Esophagus muscularis mucosa (tissue), 4 donors: ENCODE results near the gene CCDC3. TPM values are rescaled to one million over a fixed set of nuclear protein-coding genes. Genes with fewer than 3 reads are reported as not detected.

Experiments used
- DNase-seq: peaks from one replicate; pipeline ENCODE4 v3.0.0-alpha.2; 2017; ENCODE audit errors: extremely low spot score
- H3K27ac ChIP-seq, 4 donors: fragments of 200-600 bp; sonication (generic); replicated peaks in 1 of 4; 1 replicate in 3 of 4; 2 replicates in 1 of 4; pipeline ENCODE4 v1.5.1; 2016 to 2019; ENCODE audit warnings: mild to moderate bottlenecking in 1 of 4
- H3K27me3 ChIP-seq, 4 donors: fragments of 200-600 bp; sonication (generic); one replicate each; pipeline versions ENCODE4 v1.5.1 to v1.6.0; 2016 to 2019
- H3K36me3 ChIP-seq, 4 donors: fragments of 200-600 bp; sonication (generic); one replicate each; pipeline ENCODE4 v1.5.1; 2016 to 2019
- H3K4me1 ChIP-seq, 4 donors: fragments of 200-600 bp; sonication (generic); one replicate each; pipeline ENCODE4 v1.5.1; 2016 to 2019
- H3K4me3 ChIP-seq, 4 donors: fragments of 200-600 bp; sonication (generic); 1 replicate in 2 of 4; 2 replicates in 2 of 4; pipeline ENCODE4 v1.5.1; 2016 to 2019; ENCODE audit warnings: mild to moderate bottlenecking in 4 of 4, moderate library complexity in 1 of 4
- H3K9me3 ChIP-seq, 4 donors: fragments of 200-600 bp; sonication (generic); 1 replicate in 3 of 4; 2 replicates in 1 of 4; pipeline ENCODE4 v1.5.1; 2016 to 2019
- CTCF ChIP-seq, 3 experiments: fragments of 200-600 bp in 2 of 3; fragments of 450-650 bp in 1 of 3; sonication (generic) in 2 of 3; IDR thresholded peaks; one replicate each; pipeline ENCODE4 v1.5.1; 2017 to 2019; ENCODE audit warnings: antibody characterized with exemption in 3 of 3, mild to moderate bottlenecking in 2 of 3, moderate library complexity in 1 of 3
- EP300 ChIP-seq: sonication (generic); formaldehyde crosslinking; IDR thresholded peaks from one replicate; pipeline ENCODE4 v1.6.1; 2017; ENCODE audit warnings: antibody characterized with exemption
- POLR2A ChIP-seq: fragments of 450-650 bp; IDR thresholded peaks from one replicate; pipeline ENCODE4 v1.6.1; 2017; ENCODE audit warnings: antibody characterized with exemption, moderate library complexity, mild to moderate bottlenecking, low read depth
- POLR2AphosphoS5 ChIP-seq, 2 donors: sonication (generic); formaldehyde crosslinking; IDR thresholded peaks; one replicate each; pipeline ENCODE4 v1.6.1; 2017; ENCODE audit warnings: antibody characterized with exemption in 2 of 2
- WGBS: methylation state at CpG from one replicate; pipeline ENCODE4 v1.1.5; 2018; 5-methylcytosine and 5-hydroxymethylcytosine counted together
- intact Hi-C: fragments of 100-400 bp; cut with DNase I; formaldehyde crosslinking; loops from one replicate; pipeline ENCODE4 v1.15.1; 2023
- total RNA-seq, 4 donors: library from RNA; depleted of rRNA; stranded (reverse); fragments of >200 nt; gene quantifications; one replicate each; pipeline versions ENCODE4 v1.1.0 to v1.2.1, GENCODE V29; 2016

CCDC3 gene
- total RNA-seq, 4 donors from 2014 or later, result 23.7 to 79.1 (median 44.3) TPM

GRCh38 chr10:12890958-12891357, 110.6 kb downstream of the CCDC3 start:
- peaks cover 0 to 31% (median 13%) of the 10 kb centered on the region in 4 donors for H3K9me3 ChIP-seq
- H3K4me1 ChIP-seq, result peaks cover 0 to 22% (median 15%) of the 10 kb centered on the region in 4 donors
- WGBS, result 80% methylated on average over 3 of the region's 3 CpGs
- no peaks in the 10 kb centered on the region for H3K27me3 ChIP-seq
- no peaks in the 10 kb centered on the region for H3K36me3 ChIP-seq
- no peak overlapping the region for H3K27ac ChIP-seq
- intact Hi-C loops, result no loop called here
- TF ChIP-seq POLR2A, result no peak
- no peak for TF ChIP-seq CTCF (IDR thresholded peaks at IDR 0.05)
- TF ChIP-seq POLR2AphosphoS5 (IDR thresholded peaks at IDR 0.05), result no peak
- no peak for TF ChIP-seq EP300
- H3K4me3 ChIP-seq, result no peak overlapping the region
- no peak for DNase-seq

GRCh38 chr10:12888470-12888869, 113.0 kb downstream of the CCDC3 start:
- TF ChIP-seq CTCF (IDR thresholded peaks at IDR 0.05) (no peak), EP300 (no peak), POLR2AphosphoS5 (IDR thresholded peaks at IDR 0.05) (no peak), POLR2A (no peak)
- WGBS, result 56% methylated on average over 2 of the region's 2 CpGs
- no peak for DNase-seq

GRCh38 chr10:12887780-12888179, 113.7 kb downstream of the CCDC3 start:
- H3K27me3 ChIP-seq, result no peaks in the 10 kb centered on the region
- intact Hi-C loops, result no loop called here
- no peaks in the 10 kb centered on the region for H3K36me3 ChIP-seq
- no peak overlapping the region for H3K4me3 ChIP-seq
- H3K27ac ChIP-seq, result peak overlapping the region in 1 of 4 donors; percentile 1
- no peak for DNase-seq
- no peak for TF ChIP-seq EP300
- no peak for TF ChIP-seq POLR2A
- no peak for TF ChIP-seq CTCF (IDR thresholded peaks at IDR 0.05)
- TF ChIP-seq POLR2AphosphoS5 (IDR thresholded peaks at IDR 0.05), result no peak
- 66% methylated on average over 3 of the region's 3 CpGs for whole genome bisulfite sequencing
- H3K4me1 ChIP-seq, result peaks cover 0 to 22% (median 16%) of the 10 kb centered on the region in 4 donors
- H3K9me3 ChIP-seq, result peaks cover 0 to 19% (median 6%) of the 10 kb centered on the region in 4 donors

More at GRCh38 chr10:12888470-12888869, 113.0 kb downstream of the CCDC3 start:
- H3K4me3 ChIP-seq, result no peak overlapping the region
- H3K4me1 ChIP-seq, result peaks cover 0 to 22% (median 16%) of the 10 kb centered on the region in 4 donors
- no peaks in the 10 kb centered on the region for H3K27me3 ChIP-seq
- H3K9me3 ChIP-seq, result peaks cover 0 to 26% (median 11%) of the 10 kb centered on the region in 4 donors
- intact Hi-C loops, result no loop called here
- no peaks in the 10 kb centered on the region for H3K36me3 ChIP-seq
- H3K27ac ChIP-seq, result no peak overlapping the region

GRCh38 chr10:12884851-12885250, 116.7 kb downstream of the CCDC3 start:
- Histone ChIP-seq H3K9me3 (no peaks in the 10 kb centered on the region), H3K4me3 (no peak overlapping the region), H3K27me3 (no peaks in the 10 kb centered on the region), H3K4me1 (peaks cover 0 to 34% (median 25%) of the 10 kb centered on the region in 4 donors), H3K36me3 (no peaks in the 10 kb centered on the region), H3K27ac (no peak overlapping the region)
- WGBS, result 82% methylated on average over 6 of the region's 6 CpGs
- DNase-seq, result no peak
- TF ChIP-seq POLR2AphosphoS5 (IDR thresholded peaks at IDR 0.05) (no peak), EP300 (no peak), CTCF (IDR thresholded peaks at IDR 0.05) (no peak), POLR2A (no peak)
- intact Hi-C loops, result no loop called here

GRCh38 chr10:12880423-12880822, 121.1 kb downstream of the CCDC3 start:
- H3K9me3 ChIP-seq, result no peaks in the 10 kb centered on the region
- no peak overlapping the region for H3K4me3 ChIP-seq
- intact Hi-C loops, result no loop called here
- peaks cover 0 to 24% (median 17%) of the 10 kb centered on the region in 4 donors for H3K4me1 ChIP-seq
- H3K27ac ChIP-seq, result no peak overlapping the region
- DNase-seq, result no peak
- no peaks in the 10 kb centered on the region for H3K36me3 ChIP-seq
- TF ChIP-seq POLR2A (no peak), POLR2AphosphoS5 (IDR thresholded peaks at IDR 0.05) (no peak), CTCF (IDR thresholded peaks at IDR 0.05) (no peak), EP300 (no peak)
- no peaks in the 10 kb centered on the region for H3K27me3 ChIP-seq
